Small intestine (tissue), 7 donors: ENCODE data around the gene MYO9B. TPM values are rescaled to one million over a fixed set of nuclear protein-coding genes. Genes with fewer than 3 reads are reported as not detected.

Source experiments
- DNase-seq, 2 donors: peaks; one replicate each; pipeline versions ENCODE4 v3.0.0 to v3.0.0-alpha.2; 2013
- FAIRE-seq: peaks from 2 replicates; lab custom pipeline; 2012; peaks lifted over from hg19 to GRCh38; lab: Jason Lieb, UNC
- H3K27ac ChIP-seq, 3 donors: one replicate each; pipeline ENCODE4 v1.5.1; 2013; ENCODE audit warnings: low read length in 2 of 3, mild to moderate bottlenecking in 2 of 3, control low read depth in 1 of 3, inconsistent platforms in 1 of 3, low read depth in 1 of 3, moderate library complexity in 1 of 3
- H3K27me3 ChIP-seq, 3 donors: one replicate each; pipeline ENCODE4 v1.6.1; 2013; ENCODE audit warnings: low read length in 3 of 3, inconsistent platforms in 1 of 3; ENCODE audit not compliant: control insufficient read depth in 3 of 3, insufficient read depth in 3 of 3
- H3K36me3 ChIP-seq, 3 donors: one replicate each; pipeline ENCODE4 v1.6.1; 2013; ENCODE audit warnings: low read length in 3 of 3, inconsistent platforms in 1 of 3, low read depth in 1 of 3, mild to moderate bottlenecking in 1 of 3, moderate library complexity in 1 of 3; ENCODE audit not compliant: control insufficient read depth in 3 of 3, insufficient read depth in 2 of 3
- H3K4me1 ChIP-seq, 3 donors: one replicate each; pipeline ENCODE4 v1.6.1; 2013; ENCODE audit warnings: low read length in 2 of 3, inconsistent platforms in 1 of 3, low read depth in 1 of 3, mild to moderate bottlenecking in 1 of 3, moderate library complexity in 1 of 3; ENCODE audit not compliant: control insufficient read depth in 3 of 3, insufficient read depth in 2 of 3
- H3K4me3 ChIP-seq, 3 donors: one replicate each; pipeline ENCODE4 v1.5.1; 2013; ENCODE audit warnings: low read length in 3 of 3, control low read depth in 1 of 3, inconsistent platforms in 1 of 3, low read depth in 1 of 3, mild to moderate bottlenecking in 1 of 3, moderate library complexity in 1 of 3
- H3K9me3 ChIP-seq, 2 donors: one replicate each; pipeline ENCODE4 v1.6.1; 2013; ENCODE audit warnings: low read depth in 1 of 2, low read length in 1 of 2; ENCODE audit not compliant: control insufficient read depth in 2 of 2, insufficient read depth in 1 of 2
- WGBS, 3 donors: extraction: QIAGEN DNeasy Blood & Tissue Kit; methylation state at CpG; one replicate each; pipeline ENCODE4 v1.1.7; 2013; 5-methylcytosine and 5-hydroxymethylcytosine counted together
- polyA plus RNA-seq, 4 donors: library from polyadenylated mRNA; stranded (reverse) in 3 of 4; unstranded in 1 of 4; fragments of 200-250 nt in 3 of 4; fragments of 120-200 nt in 1 of 4; gene quantifications; one replicate each; pipeline versions ENCODE4 v1.2.1 to v1.2.3, GENCODE V29; 2013
- donor health status: healthy with polysubstance abuse.
- donor health status: control.
- donor health status: control.
- donor health status: Bipolar disorder and iron deficiency.
- donor health status: healthy.

The MYO9B gene
- polyA plus RNA-seq, 4 donors = 31.6 to 62.1 (median 47.9) TPM

DNA sequence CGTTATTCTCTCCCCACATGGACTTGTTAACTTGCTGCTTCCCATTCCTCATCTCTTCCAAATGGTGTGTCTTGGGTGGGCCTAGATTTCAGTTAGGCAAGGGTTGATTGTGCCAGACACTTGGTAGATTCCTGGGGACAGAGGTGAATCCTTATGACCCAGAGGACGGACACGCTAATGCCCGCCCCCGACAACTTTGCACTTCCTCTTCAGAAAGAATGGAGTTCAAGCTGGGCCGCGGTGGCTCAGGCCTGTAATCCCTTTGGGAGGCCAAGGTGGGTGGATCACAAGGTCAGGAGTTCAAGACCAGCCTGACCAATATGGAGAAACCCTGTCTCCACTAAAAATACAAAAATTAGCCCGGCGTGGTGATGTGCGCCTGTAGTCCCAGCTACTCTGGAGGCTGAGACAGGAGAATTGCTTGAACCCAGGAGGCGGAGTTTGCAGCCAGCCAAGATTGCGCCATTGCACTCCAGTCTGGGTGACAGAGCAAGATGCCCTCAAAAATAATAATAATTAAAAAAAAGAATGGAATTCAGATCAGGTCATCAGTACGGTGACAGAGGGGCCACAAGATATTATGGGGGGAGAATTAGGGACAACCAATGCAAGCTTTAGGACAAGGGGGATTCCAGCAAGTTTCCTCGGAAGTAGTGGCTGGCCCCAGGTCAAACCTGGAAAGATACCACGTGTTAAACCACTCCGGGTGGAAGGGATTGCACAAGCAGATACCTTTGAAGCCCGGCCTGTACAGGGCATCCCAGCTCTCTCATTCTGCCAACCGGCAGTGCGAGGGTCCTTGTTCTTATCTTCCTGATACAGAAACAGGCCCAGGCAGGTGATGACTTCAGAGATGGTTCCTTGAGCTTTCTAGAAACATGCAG lies 2.7 kb downstream of the MYO9B start:
- no peak for DNase-seq
- H3K4me3 ChIP-seq = no peak overlapping the region
- peaks cover 0 to 13% (median 12%) of the 10 kb centered on the region in 3 donors for H3K4me1 ChIP-seq
- FAIRE-seq = no peak
- peaks cover 0 to 21% (median 0%) of the 10 kb centered on the region in 3 donors for H3K36me3 ChIP-seq
- 82 to 89% (median 86%) methylated on average over 19 of the region's 19 CpGs for WGBS, 3 donors
- H3K27ac ChIP-seq = peak overlapping the region in 1 of 3 donors; percentile 94
- H3K27me3 ChIP-seq = no peaks in the 10 kb centered on the region
- no peaks in the 10 kb centered on the region for H3K9me3 ChIP-seq

DNA sequence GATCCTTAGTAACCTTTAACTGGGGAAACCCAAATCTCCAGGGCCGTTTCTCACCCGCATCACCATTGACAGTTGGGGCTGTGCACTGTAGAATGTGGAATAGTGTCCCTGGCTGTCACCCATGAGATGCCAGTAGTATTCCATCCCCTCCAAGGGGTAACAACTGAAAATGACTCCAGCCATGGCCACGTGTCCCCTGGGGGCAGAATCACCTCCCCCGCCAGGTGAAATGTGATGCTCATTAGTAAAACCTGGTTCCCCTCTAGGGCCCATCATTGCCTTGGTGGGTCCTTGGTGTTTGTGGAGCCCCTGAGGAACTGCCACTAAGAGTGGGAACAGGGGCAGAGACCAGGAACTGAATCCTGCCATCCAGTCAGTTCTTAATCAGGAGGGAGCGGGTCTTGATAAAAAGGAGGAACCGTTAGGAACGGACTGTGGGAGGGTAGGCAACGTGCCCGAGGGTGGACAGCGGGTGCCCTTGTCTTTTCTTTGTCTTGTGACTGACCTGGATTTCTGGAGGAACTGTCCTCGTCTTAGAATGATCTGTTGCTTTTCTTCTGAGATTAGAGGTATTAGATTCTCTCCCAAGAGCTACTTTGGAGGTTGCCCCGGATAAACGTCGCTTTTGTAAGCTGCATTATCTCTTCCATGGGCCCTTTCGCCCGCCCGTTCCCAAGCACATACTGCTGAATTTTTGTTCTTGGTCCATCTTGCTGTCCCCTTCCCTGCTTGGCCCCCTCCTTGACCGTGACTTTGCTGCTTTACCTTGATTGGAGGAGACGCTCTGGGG lies 3.5 kb downstream of the MYO9B start:
- WGBS, 3 donors = 66 to 70% (median 69%) methylated on average over 19 of the region's 19 CpGs
- peaks cover 0 to 20% (median 0%) of the 10 kb centered on the region in 3 donors for H3K36me3 ChIP-seq
- DNase-seq (no peak), FAIRE-seq (no peak)
- peak overlapping the region; percentile 63 to 94 (median 78) for H3K27ac ChIP-seq
- no peaks in the 10 kb centered on the region for H3K27me3 ChIP-seq
- H3K4me1 ChIP-seq = peaks cover 0 to 13% (median 12%) of the 10 kb centered on the region in 3 donors
- no peaks in the 10 kb centered on the region for H3K9me3 ChIP-seq
- peak overlapping the region in 2 of 3 donors; percentile 11 to 28 for H3K4me3 ChIP-seq

DNA sequence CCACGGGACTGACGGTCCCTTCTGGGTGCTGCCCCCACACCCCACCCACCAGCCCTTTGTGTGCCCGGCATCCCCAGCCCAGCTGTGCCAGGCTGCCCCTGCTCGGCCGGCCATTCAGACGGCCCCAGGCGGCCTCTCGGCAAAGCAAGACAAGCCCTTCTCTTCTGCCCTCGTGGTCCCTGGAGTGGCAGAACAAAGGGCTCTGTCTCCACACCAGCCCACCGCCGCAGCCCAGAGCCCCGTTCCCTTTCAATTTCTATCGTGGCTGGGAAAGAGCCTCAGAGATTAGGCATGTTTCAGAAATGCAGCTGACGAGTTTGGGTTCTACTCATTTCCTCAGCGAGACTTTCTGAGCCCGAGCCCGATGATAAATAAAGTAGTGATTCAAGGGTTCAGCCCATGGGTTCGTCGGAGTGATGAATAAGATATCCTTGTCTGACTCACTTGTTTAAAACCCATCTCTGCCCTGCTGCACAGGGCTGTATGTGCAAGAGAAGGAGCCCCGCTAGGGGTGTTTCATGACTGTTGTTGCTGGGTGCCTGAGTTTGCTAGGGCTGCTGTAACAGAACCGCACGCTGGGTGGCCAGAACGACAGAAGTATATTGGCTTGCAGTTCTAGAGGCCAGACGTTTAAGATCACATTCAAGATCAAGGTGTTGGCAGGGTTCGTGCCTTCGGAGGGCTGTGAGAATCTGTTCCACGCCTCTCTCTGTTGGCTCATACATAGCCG lies 4.3 kb downstream of the MYO9B start:
- Histone ChIP-seq H3K4me1 (peaks cover 0 to 12% (median 8%) of the 10 kb centered on the region in 3 donors), H3K27me3 (no peaks in the 10 kb centered on the region), H3K36me3 (peaks cover 0 to 20% (median 0%) of the 10 kb centered on the region in 3 donors), H3K9me3 (no peaks in the 10 kb centered on the region), H3K4me3 (peak overlapping the region in 2 of 3 donors; percentile 11 to 28), H3K27ac (peak overlapping the region; percentile 63 to 94 (median 78))
- FAIRE-seq = no peak
- peak; percentile 21 to 30 for DNase-seq
- 41 to 62% (median 45%) methylated on average over 28 of the region's 28 CpGs for WGBS, 3 donors

DNA sequence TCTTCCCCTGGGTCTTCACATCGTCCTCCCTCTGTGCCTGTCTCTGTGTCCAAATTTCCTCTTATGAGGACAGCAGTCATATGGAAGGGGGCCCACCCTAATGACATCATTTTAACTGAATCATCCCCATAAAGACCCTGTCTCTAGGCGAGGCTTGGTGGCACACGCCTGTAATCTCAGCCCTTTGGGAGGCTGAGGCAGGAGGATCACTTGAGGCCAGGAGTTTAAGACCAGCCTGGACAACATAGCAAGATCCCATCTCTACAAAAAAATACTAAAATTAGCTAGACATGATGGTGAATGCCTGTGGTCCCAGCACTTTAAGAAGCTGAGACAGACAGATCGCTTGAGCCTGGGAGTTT lies 4.8 kb downstream of the MYO9B start:
- Histone ChIP-seq H3K36me3 (peaks cover 0 to 20% (median 0%) of the 10 kb centered on the region in 3 donors), H3K4me1 (peaks cover 0 to 12% (median 8%) of the 10 kb centered on the region in 3 donors), H3K9me3 (no peaks in the 10 kb centered on the region), H3K4me3 (no peak overlapping the region), H3K27me3 (no peaks in the 10 kb centered on the region), H3K27ac (peak overlapping the region; percentile 16 to 94 (median 63))
- FAIRE-seq (no peak), DNase-seq (no peak)
- 75 to 91% (median 86%) methylated on average over 4 of the region's 4 CpGs for WGBS, 3 donors

DNA sequence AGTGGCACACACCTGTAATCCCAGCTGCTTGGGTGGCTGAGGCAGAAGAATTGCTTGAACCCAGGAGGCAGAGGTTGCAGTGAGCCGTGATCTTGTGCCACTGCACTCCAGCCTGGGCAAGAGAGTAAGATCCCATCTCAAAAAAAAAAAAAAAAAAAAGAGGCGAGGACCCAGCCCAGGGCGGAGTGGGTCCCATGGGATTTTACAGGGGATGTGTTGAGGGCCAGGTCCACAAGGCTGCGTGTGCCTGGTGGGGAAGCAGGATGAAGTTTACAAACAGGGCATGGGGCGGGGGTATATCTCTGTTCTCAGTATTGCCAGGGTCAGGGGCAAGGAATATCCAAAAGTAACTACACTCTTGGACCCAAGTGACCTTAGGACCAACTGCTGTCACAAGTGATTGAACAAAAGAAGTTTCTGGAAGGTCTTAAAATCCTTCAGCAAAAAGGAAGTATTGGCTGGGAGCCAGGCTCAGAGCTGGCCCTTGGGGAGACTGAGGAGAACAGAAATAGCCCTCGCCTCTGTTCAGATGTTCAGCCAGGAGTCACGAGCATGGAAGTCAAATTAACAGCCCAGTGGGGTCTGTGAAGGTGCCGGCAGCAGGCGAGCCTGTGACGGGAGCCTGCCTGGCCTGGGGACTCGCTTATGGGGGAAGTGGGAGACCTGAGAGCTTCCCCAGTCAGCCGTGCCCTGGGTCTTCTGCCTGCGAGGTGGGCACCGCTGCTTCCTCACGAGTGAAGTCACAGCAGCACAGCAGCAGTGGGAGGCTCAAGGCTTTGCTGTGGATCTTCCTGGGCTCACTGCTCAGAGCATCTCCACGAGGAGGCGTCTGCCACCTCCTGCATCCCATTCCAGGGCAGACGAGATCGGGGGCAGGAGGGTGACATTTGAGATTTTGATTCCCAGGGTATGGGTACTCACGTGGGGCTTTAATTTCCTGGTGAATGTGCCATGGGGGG lies 6.4 kb downstream of the MYO9B start:
- H3K27me3 ChIP-seq = no peaks in the 10 kb centered on the region
- H3K4me3 ChIP-seq = no peak overlapping the region
- H3K4me1 ChIP-seq = peaks cover 0 to 12% (median 6%) of the 10 kb centered on the region in 3 donors
- DNase-seq (no peak), FAIRE-seq (no peak)
- peak overlapping the region in 2 of 3 donors; percentile 1 to 58 for H3K27ac ChIP-seq
- H3K9me3 ChIP-seq = no peaks in the 10 kb centered on the region
- 69 to 85% (median 83%) methylated on average over 19 to 20 of the region's 20 CpGs for WGBS, 3 donors
- peaks cover 0 to 33% (median 0%) of the 10 kb centered on the region in 3 donors for H3K36me3 ChIP-seq

DNA sequence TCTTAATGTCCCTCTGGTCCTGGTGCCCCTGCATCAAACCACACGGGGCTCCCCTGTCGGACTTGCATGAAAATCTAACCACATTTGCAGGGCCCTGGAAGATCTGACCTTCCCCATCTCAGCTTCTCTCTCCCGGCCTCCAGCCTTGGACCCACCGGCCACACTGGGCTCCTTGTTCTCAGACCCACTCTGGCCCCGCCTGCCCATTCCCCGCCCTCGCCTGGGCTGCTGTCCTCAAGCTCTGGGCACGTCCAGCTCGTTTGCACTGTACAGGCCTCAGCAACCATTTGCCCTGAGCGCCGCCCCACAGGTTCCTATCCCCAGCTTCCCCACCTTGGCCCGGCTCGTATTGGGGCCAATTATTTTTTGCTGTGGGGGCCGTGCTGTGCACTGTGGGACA lies 10.5 kb downstream of the MYO9B start:
- Histone ChIP-seq H3K36me3 (peaks cover 0 to 28% (median 0%) of the 10 kb centered on the region in 3 donors), H3K27me3 (no peaks in the 10 kb centered on the region), H3K4me1 (peaks cover 0 to 9% (median 5%) of the 10 kb centered on the region in 3 donors), H3K27ac (no peak overlapping the region), H3K9me3 (peaks cover 0 to 4% of the 10 kb centered on the region in 2 donors), H3K4me3 (no peak overlapping the region)
- DNase-seq (no peak), FAIRE-seq (no peak)
- WGBS, 3 donors = 88 to 90% (median 89%) methylated on average over 14 of the region's 14 CpGs

DNA sequence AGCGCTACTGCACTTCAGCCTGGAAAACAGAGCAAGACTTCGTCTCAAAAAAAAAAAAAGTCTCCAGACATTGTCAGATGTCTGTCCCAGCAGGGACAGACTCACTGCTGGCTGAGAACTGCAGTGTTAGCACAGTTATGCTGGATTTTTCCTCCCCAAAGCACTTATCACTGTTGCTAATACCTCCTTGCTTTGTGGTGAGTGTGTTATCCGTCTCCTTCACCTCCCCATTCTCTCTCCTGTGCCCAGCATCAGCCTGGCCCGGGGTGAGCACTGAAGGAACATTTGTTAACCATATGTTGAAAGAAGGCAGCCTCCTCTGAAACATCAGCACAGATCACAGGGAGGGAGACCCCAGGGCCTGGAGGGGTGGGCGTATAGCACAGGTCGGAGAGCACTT lies 11.3 kb downstream of the MYO9B start:
- H3K4me1 ChIP-seq = peaks cover 0 to 9% (median 7%) of the 10 kb centered on the region in 3 donors
- H3K27ac ChIP-seq = peak overlapping the region in 1 of 3 donors; percentile 7
- WGBS, 3 donors = 85 to 94% (median 93%) methylated on average over 6 of the region's 6 CpGs
- no peaks in the 10 kb centered on the region for H3K27me3 ChIP-seq
- H3K9me3 ChIP-seq = peaks cover 0 to 4% of the 10 kb centered on the region in 2 donors
- H3K4me3 ChIP-seq = no peak overlapping the region
- FAIRE-seq = no peak
- DNase-seq = no peak
- peaks cover 0 to 31% (median 0%) of the 10 kb centered on the region in 3 donors for H3K36me3 ChIP-seq
